HG02763 (cell line): ENCODE measurements around the gene NMT1.

ENCODE experiments used
- ATAC-seq: cut with Tn5 transposase; IDR thresholded peaks from one replicate; pipeline ENCODE4 v1.9.1; 2021; ENCODE audit warnings: mild to moderate bottlenecking, moderate library complexity; ENCODE audit not compliant: unreplicated experiment

NMT1 gene

DNA sequence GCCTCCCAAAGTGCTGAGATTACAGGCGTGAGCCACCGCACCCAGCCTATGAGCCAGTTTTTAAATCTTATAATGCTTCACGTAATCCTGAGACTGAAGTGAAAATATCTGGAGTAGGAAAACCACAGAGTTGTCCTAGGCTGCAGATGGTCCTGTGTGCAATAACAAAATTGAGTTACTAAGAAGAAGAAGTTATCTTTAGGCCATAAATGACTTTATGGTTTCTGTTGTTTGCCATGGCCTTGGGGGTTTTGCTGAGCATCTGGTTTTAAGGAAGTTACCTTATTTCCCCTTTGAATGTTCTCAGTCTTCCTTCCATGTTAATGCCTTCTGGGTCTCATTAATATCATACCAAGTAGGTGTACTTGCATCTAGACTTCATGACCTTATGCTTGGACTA lies 16.5 kb downstream of the NMT1 start:
- ATAC-seq: no peak

DNA sequence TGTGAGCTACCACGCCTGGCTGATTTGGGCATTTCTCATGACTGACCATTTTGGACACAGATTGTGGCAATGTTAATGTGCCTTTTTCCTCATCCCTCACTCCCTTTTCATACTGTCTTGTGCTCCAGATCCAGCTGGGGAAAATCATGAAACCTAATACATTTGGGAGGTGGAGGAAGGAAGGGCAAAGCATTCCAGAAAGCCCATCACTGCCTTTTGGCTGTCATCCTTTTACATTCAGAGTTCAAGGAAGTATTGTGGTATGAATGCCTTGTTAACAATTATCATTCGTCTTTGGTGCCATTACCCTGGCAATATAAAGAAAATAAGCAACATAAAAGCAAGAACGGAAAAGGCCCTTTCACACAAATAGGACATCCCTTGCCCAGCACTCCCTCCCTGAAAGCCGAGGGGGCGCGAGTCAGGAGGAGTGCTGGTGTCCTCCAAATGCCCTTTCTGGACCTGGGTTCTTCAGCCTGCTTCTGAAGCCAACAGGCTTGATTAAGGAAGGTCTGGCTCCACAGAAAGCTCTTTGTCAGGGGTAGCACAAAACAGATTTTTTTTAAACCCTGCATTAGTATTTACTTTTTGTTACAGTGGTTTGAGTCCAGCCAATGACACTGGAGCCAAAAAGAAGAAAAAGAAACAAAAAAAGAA lies 20.1 kb downstream of the NMT1 start:
- no peak for ATAC-seq

DNA sequence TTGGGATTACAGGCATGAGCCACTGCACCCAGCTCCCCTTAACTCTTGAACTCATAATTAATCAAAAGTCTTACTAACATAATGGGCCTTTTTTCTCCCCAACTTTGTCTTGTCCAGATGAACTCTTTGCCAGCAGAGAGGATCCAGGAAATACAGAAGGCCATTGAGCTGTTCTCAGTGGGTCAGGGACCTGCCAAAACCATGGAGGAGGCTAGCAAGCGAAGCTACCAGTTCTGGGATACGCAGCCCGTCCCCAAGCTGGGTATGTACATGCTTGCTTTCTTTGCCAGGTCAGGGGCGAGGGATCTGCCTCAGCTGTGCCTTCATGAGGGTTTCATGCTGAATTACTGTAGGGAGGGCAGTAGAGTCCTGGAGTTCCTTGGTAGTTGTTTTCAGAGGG lies 25.3 kb downstream of the NMT1 start:
- no peak for ATAC-seq

DNA sequence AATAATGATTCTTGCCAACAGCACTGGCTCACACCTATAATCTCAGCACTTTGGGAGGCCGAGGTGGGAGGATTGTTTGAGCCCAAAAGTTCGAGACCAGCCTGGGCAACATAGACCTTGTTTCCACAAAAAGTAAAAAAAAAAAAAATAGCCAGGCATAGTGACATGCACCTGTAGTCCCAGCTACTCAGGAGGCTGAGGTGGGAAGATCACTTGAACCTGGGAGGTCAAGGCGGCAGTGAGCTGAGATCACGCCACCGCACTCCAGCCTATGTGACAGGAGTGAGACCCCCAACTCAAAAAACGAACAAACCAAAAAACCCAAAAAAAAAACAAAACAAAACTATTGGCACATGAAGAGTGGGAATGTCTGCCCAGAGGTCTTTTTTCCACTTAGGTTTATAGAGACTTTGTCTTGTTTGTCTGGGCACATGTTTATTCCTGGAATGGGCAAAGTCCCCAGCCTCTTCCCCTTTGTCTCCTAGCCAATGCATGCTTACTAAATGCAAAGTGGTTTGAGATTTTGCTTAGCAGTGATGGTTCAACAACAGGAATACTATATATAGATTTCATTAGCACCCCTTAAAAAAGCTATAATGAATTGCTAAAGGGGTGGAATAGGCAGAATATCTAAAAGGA lies 25.9 kb downstream of the NMT1 start:
- no peak for ATAC-seq

DNA sequence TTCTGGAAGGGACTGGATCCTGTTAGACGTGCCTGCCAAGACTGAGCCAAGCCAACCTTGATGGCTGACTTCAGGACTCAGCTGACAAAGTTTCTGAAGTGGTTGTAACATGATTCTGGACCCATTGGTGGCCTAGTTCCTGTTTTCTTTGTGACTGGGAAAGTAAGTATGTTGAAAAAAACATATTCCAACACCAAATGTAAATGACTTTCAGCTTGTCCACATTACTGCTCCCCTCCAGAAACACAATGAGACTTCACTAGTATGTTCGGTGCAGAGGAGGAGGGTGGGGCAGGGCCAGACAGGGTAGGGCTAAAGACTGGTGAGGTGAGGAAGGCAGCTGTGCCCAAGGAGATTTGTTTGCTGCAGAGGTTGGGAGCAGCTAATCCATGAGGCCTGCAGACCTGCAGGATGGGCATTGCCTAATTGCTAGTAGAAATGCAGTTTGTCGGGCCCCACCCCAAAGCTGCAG lies 26.4 kb downstream of the NMT1 start:
- no peak for ATAC-seq

DNA sequence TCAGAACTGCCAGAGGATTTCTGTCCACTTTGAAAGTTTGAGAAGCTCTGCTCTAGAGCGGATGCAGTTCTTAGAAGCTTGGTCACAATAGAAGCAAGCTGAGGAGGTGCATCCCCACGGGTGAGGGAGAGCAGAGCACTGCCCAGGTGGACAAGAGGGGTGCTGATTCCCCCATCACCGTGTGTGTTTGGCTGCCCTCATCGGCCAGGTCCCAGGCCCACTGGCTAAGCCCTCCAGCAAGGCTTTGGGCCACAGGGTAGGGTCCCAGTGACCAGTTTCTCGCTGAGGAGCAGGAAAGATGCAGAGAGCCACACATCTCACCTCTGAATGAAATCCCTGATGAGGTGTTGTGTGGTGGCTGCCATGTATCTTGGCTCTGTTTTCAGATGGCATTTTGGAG lies 26.9 kb downstream of the NMT1 start:
- ATAC-seq: no peak

DNA sequence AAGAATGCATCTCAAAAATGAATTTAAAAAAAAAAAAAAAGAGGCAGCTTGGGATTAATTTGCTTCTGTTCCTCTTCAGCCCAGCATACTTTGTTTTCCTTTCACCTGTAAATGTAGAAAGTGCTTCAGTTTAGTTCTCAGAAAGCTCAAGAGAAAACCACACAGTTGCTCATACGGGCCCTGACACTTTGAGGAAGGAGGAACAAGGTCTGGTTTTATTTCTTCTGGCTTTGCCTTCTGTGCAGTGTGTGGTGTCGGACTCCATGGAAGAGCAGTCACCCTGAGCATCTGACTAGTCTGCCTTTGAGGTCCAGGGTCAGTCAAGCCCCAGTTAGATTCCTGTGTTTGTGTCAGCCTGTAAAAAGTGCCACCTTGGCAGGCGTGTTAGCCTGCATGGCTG lies 27.6 kb downstream of the NMT1 start:
- ATAC-seq: no peak

DNA sequence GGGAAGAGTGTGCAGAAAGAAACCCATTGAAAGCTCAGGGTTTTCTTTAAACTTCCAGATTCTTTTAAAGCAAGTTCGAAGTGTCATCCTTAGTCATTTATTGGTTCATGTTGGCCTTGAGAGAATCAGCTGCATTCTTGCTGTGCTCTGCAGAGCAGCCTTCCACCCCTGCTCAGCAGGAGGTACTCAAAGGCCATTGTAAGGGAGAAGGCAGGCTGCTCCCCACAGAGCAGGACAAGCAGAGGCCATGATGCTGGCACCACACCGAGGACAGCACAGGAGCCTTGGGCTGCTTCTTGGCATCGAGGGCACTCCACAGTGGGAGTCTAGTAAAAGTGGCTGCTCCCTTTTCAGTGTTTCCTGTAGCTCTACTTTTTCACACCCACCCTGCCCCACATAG lies 29.6 kb downstream of the NMT1 start:
- no peak for ATAC-seq

DNA sequence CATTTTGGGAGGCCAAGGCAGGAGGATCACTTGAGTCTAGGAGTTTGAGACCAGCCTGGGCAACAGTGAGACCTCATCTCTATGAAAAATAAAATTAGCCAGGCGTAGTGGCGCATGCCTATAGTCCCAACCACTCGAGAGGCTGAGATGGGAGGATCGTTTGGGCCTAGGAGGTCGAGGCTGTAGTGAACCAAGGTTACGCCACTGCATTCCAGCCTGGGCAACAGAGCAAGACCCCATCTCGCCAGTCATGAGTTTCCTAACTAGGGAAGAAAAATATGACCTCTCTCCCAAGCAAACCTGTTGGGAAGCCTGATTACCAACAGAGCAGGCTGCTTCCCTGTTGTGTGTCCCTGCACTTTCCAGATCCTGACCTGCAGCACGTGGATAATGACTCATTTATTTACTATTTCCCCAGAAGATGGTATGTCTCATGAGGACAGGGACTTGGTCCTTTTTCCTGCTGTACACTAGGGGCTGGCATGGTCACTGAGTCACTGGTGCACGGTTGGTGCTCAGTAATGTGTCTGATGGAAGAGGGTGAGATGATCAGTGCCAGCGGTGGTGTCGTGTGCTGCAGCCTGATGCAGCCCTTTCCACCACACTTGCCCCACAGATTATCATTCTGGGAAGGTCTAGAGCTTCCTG lies 30.8 kb downstream of the NMT1 start:
- no peak for ATAC-seq

DNA sequence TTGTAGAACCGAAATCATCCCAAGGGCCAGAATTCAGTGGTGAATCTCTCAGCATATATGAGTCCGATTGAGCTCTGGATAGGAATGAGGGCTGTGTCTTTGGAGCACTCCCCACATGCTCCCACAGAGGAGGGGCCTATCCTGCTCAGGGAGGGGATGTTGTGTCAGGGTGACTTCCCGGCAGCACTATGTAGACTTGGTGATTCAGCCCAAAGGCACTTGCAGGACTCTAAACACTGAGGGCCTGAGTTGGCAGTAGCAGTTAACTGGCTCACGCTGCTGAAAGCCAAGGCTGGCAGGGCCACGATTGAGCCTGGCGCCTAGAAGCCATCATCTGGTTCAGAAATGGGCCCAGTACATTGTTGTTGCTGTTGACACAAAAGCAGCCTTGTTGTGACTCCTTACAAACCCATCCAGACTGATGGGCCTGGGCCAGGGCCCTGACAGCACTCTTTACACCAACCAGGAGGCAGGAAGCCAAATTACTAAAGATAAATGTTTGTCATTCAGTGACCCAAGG lies 31.9 kb downstream of the NMT1 start:
- no peak for ATAC-seq

DNA sequence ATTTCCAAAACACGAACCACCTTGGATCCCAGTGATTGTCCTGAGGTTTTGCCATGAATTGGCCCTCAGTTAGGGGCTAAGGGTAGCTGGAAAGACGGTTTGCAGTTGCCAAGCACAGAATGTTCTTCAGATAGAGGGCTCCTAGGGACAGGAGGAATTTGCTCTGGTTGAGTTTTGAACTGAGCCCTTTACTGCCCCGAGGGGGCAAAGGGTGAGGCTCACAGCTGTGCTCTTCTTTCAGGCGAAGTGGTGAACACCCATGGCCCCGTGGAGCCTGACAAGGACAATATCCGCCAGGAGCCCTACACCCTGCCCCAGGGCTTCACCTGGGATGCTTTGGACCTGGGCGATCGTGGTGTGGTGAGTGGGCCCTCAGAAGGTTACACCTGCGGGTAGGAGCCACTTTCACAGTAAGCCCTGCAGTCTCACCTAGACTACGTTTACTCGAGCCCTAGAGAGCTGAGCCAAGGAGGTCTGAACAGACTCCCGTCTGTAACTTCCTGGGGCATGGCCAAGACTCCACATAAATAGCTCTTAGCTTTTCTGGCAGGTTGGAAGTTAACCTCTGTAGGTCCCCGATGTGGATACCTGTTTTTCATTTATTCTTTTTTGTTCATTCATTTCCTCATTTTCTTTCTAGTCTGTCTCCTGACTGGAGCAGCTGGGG lies 32.5 kb downstream of the NMT1 start:
- no peak for ATAC-seq

DNA sequence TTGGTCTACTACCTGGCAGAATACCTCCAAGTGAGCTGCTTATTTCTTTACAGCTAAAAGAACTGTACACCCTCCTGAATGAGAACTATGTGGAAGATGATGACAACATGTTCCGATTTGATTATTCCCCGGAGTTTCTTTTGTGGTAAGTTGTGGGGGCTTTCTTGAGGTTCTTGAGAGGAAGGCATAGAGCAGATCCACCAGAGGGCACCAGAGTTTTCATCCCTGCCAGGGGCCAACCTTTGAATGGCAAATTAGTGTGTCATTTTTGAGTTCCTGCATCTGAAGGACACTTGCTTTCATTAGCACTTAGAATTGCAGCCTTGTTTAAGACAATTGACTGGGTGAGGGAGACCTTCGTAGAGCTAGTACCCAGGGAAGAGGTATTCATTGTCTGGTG lies 35.0 kb downstream of the NMT1 start:
- no peak for ATAC-seq

DNA sequence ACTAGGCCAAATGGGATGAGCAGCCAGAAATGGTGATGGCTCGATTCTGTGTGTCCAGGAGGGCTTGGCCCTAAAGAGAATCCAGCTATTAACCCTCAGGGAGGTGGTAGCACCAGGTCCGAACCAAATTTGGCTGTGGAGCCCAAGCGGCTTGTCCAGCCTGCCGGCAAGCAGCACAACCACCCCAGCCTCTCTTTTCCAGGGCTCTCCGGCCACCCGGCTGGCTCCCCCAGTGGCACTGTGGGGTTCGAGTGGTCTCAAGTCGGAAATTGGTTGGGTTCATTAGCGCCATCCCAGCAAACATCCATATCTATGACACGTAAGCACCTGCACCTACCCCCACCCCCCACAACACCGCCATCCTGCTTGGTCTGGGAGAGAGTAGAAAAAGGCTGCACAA lies 35.8 kb downstream of the NMT1 start:
- ATAC-seq: no peak

DNA sequence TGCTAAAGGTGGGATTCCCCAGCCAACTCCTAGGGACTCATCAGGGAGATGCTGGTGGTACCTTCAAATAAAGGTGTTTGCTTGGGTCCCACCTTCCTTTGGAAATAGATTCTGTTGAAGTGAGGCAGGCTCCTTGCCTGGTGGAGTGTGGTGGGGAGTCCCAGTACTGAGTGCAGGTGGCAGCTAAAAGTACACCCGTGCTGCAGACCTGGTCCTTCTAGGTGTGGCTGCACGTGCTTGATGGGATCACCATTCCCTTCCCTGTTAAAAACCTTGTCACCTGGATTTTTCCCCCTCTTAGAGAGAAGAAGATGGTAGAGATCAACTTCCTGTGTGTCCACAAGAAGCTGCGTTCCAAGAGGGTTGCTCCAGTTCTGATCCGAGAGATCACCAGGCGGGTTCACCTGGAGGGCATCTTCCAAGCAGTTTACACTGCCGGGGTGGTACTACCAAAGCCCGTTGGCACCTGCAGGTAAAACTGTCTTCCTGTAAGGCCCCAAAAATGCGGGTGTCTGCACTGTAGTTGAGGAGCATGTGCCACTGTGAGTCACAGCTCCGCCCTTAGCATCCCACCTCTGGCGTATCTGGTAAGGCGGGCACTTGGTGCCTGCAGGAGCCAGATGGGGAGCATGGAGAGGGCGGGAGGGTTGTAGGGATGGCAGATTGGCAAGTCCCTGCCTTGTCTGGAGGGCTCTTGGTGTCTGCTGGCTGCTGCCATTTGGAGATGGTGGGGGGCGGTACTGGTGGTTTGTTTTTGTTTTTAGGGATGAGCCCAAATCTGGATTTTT lies 37.2 kb downstream of the NMT1 start:
- ATAC-seq: no peak

DNA sequence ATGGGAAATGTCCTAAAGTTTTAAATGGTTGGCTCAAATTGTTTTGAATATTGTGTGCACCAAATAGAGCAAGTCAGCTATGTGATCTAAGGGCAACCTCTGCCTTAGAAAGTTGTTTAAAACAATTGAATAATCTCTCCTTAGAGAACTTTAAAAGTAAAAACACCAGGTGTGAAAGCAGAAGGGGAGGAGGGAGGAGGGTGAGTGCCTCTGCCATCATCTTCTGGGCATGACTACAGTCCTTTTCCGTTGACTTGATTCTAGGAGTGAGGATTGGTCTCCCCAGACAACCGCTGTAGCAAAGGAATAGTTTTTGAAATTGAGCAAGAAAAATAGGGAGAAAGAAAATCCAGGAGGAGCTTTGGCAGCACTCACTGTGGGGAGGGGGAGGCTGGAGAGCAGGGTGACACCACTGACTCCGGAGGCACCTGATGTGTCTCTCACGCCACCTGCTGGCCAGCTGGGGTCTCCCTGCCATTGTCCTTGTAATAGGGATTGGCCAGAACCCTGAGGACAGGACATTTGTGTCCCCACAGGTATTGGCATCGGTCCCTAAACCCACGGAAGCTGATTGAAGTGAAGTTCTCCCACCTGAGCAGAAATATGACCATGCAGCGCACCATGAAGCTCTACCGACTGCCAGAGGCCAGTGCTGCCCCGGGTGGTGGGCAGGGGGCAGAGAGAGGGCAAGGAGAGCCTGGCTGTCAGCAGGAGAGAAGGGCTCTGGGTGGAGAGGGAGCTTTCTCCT lies 37.9 kb downstream of the NMT1 start:
- no peak for ATAC-seq

DNA sequence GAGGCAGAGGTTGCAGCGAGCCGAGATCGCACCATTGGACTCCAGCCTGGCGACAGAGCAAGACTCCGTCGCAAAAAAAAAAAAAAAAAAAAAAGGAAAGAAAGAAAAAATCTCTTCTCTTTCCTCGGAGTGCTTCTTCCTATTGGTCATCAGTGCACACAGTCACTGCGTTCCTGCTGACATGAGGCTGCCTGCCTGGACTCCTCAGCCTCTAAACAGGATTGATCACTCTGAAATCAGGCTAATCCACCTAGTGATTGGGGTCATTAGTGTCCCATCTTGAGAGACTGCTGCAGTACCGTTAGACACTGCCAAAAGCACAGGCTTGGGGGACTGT lies 40.4 kb downstream of the NMT1 start:
- ATAC-seq: no peak

DNA sequence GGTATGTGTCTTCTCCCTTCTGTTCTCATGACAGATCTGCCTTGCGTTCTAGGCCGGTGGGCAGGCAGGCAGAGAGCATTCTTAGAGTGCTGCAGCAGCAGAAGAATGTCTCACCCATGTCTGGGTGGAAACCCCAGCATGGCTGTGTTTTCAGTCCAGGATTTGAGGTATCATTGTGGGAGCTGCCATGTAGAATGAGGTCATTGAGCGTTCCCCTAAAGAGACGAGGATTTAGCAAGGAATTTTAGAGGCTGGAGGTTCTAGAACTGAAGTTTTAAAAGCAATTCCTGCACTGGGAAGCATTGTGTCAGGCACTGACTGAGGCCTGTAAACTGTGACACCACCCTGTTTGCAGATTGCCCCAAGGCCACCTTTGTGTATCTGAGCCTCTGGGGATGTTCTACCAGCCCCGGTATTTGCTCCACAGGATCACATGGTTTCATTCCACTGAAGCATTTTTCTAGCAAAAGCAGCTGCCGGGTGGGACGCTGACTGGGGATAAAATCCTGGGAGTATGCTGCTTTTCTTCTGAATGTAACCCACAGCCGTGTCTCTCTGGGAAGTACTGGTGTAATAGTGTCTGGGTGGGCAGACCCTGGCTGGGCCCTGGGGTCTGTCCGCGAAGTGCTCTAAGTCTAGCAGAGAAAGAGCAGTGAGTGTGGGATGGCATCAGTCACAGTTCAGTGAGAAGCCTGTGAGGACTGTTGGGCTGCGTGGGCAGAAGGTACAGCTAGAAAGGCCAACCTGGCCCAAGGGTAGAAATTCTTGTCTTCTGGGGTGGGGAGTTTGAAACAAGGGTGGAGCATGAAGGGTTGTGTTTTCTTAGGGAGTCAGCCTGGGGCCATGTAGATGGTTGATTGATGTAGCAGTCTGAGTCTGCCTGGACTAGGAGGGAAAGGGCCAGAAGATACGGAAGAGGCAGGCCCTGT lies 41.0 kb downstream of the NMT1 start:
- no peak for ATAC-seq

DNA sequence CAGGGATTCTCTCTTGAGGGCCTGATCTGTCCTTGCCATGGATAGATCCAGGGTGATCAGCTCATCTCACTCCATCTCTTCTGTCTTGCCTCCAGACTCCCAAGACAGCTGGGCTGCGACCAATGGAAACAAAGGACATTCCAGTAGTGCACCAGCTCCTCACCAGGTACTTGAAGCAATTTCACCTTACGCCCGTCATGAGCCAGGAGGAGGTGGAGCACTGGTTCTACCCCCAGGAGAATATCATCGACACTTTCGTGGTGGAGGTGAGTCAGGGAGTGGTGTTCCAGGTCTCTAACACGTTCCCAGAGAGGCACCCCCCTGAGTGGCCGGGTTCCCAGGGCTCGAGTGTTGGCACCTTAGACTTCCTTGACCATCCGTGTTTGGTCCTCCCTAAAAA lies 41.7 kb downstream of the NMT1 start:
- ATAC-seq: no peak

DNA sequence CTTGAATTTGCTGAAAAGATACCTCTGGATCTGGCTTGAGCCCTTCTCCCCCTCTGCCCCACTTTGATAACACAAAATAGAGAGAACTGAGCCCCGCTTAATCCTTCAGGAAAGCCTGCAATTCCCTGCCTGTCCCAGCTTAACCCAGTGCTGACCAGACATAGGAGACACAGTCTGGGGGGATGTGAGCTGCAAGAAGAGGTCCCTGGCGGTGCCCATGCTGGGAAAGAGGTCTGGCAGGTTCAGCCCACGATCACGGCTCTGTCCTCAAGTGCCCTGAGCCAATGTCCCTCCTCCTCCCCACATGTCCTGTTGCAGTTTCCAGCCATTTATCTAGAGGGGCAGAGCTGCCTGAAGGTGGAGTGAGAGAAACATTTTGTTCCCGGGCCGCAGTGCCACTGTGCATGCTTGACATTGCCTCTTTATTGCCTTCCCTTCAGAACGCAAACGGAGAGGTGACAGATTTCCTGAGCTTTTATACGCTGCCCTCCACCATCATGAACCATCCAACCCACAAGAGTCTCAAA lies 42.2 kb downstream of the NMT1 start:
- no peak for ATAC-seq
